Middle frontal gyrus (tissue), 1 donor: ENCODE measurements around the gene CSNK1D.
A peak's percentile ranks its signal among the peaks of the same experiment; 100 is the strongest.

Experiments
- DNase-seq: peaks from one replicate; pipeline ENCODE4 v3.0.0-alpha.2; 2015; ENCODE audit warnings: low spot score; ENCODE audit errors: extremely low spot score

Gene CSNK1D

GRCh38 chr17:82240506-82241182 lies 32.9 kb downstream of the CSNK1D start:
- DNase-seq, result no peak

- no peak for DNase-seq
Observed at GRCh38 chr17:82239926-82240505, 33.5 kb downstream of the CSNK1D start.

GRCh38 chr17:82239401-82239925 lies 34.0 kb downstream of the CSNK1D start:
- DNase-seq, result no peak

GRCh38 chr17:82238472-82239201 lies 34.9 kb downstream of the CSNK1D start:
- DNase-seq, result peak; percentile 41

GRCh38 chr17:82237746-82238471 lies 35.6 kb downstream of the CSNK1D start:
- DNase-seq, result no peak

GRCh38 chr17:82237083-82237745 lies 36.3 kb downstream of the CSNK1D start:
- DNase-seq, result no peak

- DNase-seq, result no peak
Observed at GRCh38 chr17:82236142-82236971, 37.1 kb downstream of the CSNK1D start.

GRCh38 chr17:82235775-82236141 lies 37.7 kb downstream of the CSNK1D start:
- DNase-seq, result no peak

- DNase-seq, result no peak
Observed at GRCh38 chr17:82235056-82235774, 38.3 kb downstream of the CSNK1D start.

GRCh38 chr17:82234211-82235055 lies 39.1 kb downstream of the CSNK1D start:
- DNase-seq, result no peak

- DNase-seq, result no peak
Observed at GRCh38 chr17:82232876-82233785, 40.4 kb downstream of the CSNK1D start.

- no peak for DNase-seq
Observed at GRCh38 chr17:82232322-82232820, 41.1 kb downstream of the CSNK1D start.

GRCh38 chr17:82231562-82232321 lies 41.8 kb downstream of the CSNK1D start:
- no peak for DNase-seq

GRCh38 chr17:82231312-82231561 lies 42.3 kb downstream of the CSNK1D start:
- no peak for DNase-seq

- no peak for DNase-seq
Observed at GRCh38 chr17:82230609-82231311, 42.7 kb downstream of the CSNK1D start.
